WI38 (cell line): ENCODE data around the gene UGT2B17.
A peak's percentile ranks its signal among the peaks of the same experiment; 100 is the strongest.

Experiments
- H3K4me3 ChIP-seq: 2 replicates; pipeline ENCODE4 v1.5.1; 2011; ENCODE audit warnings: low read depth, mild to moderate bottlenecking, control low read depth, low read length
- TF ChIP-seq, protein P1 (sequence below): IDR thresholded peaks from 2 replicates; pipeline ENCODE4 v1.5.1; 2012; ENCODE audit warnings: low read depth, mild to moderate bottlenecking, control low read depth, low read length

The UGT2B17 gene

DNA sequence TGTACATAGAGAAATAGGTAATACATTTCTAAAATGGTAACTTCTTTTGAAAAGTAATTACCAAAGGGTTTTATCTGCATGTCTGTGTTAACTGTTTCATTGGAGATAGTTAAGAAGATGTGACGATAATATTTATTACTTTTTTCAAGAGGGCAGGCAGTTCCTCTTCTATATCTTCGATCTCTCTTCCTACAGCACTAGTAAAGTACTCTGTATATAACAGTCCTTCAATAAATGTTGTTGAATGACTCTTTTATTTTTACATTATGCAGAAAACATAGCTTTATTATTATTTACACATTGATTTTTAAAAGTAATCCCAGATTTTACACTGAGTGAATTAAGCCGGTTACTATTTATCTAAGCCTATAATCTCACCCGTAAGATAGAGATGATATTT lies 77.1 kb downstream of the UGT2B17 start:
- TF ChIP-seq, protein P1, sequence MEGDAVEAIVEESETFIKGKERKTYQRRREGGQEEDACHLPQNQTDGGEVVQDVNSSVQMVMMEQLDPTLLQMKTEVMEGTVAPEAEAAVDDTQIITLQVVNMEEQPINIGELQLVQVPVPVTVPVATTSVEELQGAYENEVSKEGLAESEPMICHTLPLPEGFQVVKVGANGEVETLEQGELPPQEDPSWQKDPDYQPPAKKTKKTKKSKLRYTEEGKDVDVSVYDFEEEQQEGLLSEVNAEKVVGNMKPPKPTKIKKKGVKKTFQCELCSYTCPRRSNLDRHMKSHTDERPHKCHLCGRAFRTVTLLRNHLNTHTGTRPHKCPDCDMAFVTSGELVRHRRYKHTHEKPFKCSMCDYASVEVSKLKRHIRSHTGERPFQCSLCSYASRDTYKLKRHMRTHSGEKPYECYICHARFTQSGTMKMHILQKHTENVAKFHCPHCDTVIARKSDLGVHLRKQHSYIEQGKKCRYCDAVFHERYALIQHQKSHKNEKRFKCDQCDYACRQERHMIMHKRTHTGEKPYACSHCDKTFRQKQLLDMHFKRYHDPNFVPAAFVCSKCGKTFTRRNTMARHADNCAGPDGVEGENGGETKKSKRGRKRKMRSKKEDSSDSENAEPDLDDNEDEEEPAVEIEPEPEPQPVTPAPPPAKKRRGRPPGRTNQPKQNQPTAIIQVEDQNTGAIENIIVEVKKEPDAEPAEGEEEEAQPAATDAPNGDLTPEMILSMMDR = no peak
- no peak overlapping the region for H3K4me3 ChIP-seq

DNA sequence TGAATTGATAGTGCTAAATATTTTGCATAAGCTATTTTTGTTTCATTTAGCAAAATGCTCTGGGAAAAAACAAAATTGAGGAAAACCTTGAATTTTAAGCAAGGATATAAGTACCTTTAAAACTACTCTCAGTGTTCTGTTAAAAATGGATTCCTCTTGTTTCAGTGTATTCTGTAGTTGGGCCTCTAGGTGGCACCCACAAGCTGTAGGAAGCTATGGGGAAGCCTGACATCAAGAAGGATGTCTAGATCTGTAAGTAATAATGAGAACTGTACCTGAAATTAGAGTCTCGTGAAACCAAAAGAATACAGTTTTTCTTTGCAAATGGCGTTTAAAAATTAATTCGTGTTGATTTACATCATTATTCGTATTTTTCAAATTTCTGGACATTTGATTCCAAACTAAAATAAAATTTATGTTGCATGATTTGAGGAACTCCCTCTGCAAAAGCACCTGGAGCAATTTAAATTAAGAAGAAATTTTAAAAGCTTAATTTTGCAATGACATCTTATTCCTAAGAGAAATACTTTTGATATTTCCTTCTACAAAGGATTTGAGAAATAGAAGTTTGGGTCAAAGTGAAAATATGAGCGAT lies 77.6 kb downstream of the UGT2B17 start:
- TF ChIP-seq, protein P1 = peak; percentile 72
- H3K4me3 ChIP-seq = no peak overlapping the region

DNA sequence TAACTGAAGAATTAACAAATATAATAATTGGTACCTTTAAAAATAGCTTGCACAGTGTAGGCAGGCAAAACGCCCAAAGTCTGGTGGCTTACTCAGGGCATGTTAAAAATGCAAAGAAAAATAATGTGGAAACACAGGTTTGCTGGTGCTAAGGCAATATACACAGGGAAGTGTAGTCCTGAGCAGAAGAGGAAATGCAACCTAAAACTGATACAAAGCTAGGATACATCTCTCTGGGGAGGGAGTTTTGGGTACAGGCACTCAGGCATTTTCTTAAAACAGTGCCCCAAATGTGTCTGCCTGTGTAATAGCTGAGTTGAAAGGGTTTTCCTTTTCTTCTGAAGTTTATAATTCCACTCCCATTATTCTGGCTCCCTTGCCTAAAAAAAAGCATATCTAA lies 81.4 kb downstream of the UGT2B17 start:
- no peak overlapping the region for H3K4me3 ChIP-seq
- TF ChIP-seq, protein P1 = no peak

DNA sequence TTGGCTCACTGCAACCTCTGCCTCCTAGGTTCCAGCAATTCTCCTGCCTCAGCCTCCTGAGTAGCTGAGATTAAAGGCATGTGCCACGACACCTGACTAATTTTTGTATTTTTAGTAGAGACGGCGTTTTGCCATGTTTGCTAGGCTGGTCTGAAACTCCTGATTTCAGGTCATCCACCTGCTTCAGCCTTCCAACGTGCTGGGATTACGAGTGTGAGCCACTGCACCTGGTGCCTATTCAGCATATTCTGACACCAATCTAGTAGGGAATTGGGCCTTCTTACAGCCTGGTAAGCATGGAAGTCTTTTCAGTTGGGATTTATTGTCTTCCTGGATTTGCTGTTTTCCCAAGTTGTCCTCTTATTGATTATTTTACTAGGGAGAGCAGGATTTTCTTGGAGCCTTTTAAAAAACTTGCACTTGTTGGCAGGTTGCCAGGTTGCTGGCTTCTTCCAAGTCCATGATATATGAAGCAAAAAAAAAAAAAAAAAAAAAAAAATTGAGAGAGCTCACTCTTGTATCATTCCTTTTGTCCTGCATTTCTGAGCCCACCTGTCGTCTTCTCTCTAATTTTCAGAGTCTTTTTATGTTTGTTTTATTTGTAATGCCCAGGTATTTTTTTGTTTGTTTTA lies 85.2 kb downstream of the UGT2B17 start:
- H3K4me3 ChIP-seq = no peak overlapping the region
- TF ChIP-seq, protein P1 = no peak

DNA sequence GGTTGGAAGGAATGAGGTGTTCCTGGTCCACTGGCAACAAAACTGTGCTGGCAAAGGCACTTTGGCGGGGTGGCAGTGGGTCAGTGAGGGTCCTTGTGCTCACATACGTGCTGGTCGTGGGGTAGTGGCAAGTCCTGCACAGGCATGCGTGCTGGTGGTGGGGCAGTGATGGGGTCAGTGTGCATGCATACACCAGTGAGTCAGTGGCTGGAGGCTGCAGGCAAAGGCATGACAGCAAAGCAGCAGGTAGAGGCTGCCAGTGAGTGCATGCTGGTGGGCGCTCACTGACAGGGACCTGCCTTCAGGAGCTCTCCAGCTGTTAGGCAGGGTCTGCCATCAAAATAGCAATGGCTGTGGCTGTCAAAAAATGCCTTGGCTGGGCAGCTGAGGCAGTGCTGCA lies 86.8 kb downstream of the UGT2B17 start:
- TF ChIP-seq, protein P1 = no peak

More for the DNA sequence above, 86.8 kb downstream of the UGT2B17 start:
- no peak overlapping the region for H3K4me3 ChIP-seq
